Suppressor macrophage treated with lipopolysaccharide for 4 hours (primary cell): ENCODE data around the gene KRTAP2-4.
"Not testable (repeated sequence)": the region's sequence is repeated elsewhere in the genome, so short reads cannot be mapped to it uniquely, and the experiment has no call there.

ENCODE experiments used
- DNase-seq: peaks from one replicate; pipeline ENCODE4 v3.0.0-alpha.2; 2020

The KRTAP2-4 gene

GRCh38 chr17:41071606-41072360 lies 6.1 kb upstream of the KRTAP2-4 start:
- DNase-seq, result no peak

DNA sequence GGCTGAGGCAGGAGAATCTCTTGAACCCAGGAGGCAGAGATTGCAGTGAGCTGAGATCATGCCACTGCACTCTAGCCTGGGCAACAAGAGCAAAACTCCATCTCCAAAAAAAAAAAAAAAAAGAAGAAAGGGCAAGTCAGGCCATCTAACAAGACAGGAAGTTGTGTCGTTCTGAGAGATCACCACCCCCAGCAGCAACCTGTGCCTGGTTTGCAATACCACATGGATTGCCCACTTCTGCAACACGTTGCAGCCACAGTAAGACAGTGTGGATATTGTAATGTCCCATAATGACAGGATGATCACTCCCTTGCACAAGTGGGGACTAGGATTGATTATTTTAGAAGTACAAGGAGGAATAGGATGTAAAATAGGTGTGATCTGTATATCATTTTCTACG lies 3.4 kb upstream of the KRTAP2-4 start:
- no peak for DNase-seq

DNA sequence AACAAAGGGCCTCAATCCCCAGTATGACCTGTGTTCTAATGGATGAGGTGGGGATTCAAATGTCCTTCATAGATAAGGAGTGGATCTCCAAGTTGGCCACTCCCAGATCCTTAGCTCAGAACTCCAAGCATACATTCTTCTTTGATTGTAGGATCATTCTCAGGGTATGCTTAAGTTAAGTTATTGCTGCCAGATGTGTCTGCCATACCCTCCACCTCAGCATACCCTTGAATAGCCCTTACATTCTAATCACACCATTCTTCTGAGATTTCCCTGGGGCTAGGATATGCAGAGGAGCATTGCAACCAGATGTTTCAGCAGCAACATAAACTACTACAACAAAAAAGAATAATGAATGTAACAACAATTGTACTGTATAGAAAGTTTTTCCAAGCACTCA lies 1.6 kb upstream of the KRTAP2-4 start:
- no peak for DNase-seq

- DNase-seq, result not testable (repeated sequence)
Observed at GRCh38 chr17:41065016-41065689, 526 bp downstream of the KRTAP2-4 start.

GRCh38 chr17:41064301-41064700 lies 1.4 kb downstream of the KRTAP2-4 start:
- no peak for DNase-seq

GRCh38 chr17:41063449-41063848 lies 2.2 kb downstream of the KRTAP2-4 start:
- no peak for DNase-seq

- DNase-seq, result no peak
Observed at GRCh38 chr17:41061964-41062363, 3.7 kb downstream of the KRTAP2-4 start.

DNA sequence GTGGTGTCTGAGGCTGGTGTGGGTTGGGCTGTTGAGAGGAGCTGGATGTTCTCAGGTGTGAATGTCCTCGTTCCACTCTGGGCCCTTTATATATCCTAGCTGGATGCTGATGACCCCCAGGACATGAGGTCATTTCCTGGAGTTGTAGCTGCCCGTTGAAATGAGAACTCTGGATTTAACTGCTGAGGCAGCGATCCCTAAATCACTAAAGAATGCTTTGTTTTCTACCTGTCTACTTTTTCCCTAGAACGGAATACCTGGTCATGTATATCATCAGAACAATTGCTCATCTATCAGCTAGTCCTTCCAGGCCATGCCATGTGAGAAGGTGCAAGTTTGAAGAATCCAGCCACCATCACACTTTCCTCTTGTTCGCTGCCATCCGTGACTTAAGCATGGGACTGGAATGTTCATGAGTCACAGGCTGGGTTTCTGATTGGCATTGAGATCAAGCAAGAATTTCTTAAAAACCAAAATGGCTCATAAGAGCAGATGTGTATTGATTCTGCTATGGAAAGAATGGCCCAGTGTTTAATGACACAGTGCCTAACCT lies 5.6 kb downstream of the KRTAP2-4 start, which contains the start of gene KRTAP2-3:
Gene KRTAP2-3 (minus strand): TSS at position 63 of the 553 bp plus-strand sequence. CDS start 64 bp downstream, outside the sequence.
- no peak for DNase-seq

- DNase-seq, result not testable (repeated sequence)
Observed at GRCh38 chr17:41059276-41060051, 6.2 kb downstream of the KRTAP2-4 start.

DNA sequence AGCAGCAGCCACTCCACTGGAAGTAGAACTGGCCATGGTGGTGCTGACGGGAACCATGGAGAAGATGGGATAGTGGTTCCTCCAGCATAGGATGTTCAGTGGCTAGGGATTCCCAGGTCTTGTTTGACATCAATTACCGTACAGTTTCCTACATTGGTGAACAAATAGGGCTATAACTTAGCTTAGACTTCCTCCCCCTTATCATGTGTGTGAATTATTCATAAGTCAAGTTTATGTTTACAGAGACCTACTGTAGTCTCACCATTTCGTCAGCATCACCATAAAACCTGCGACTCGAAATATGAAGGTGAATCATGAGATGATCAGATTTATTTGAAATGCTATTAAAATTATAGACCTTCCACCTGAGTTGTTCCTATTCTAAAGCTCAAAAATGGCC lies 6.9 kb downstream of the KRTAP2-4 start:
- no peak for DNase-seq

DNA sequence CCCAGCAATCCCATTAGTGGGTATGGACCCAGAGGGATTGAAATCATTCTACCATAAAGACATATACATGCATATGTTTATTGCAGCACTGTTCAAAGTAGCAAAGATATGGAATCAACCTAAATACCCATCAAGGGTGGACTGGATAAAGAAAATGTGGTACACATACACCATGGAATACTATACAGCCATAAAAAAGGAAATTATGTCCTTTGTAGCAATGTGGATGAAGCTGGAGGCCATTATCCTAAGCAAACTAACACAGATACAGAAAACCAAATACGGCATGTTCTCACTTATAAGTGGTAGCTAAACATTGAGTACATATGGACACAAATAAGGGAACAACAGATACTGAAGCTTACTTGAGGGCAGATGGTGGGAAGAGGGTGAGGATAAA lies 8.1 kb downstream of the KRTAP2-4 start:
- no peak for DNase-seq

GRCh38 chr17:41055130-41055529 lies 10.5 kb downstream of the KRTAP2-4 start, which contains the start of gene KRTAP2-2:
Gene KRTAP2-2, minus strand, starts transcription at chr17:41055230. Its CDS starts 19 bp downstream, at chr17:41055211.
- DNase-seq, result not testable (repeated sequence)

- DNase-seq, result not testable (repeated sequence)
Observed at GRCh38 chr17:41054556-41054955, 11.1 kb downstream of the KRTAP2-4 start.

GRCh38 chr17:41054025-41054424 lies 11.7 kb downstream of the KRTAP2-4 start:
- no peak for DNase-seq

- no peak for DNase-seq
Observed at GRCh38 chr17:41052566-41052965, 13.1 kb downstream of the KRTAP2-4 start.

GRCh38 chr17:41049110-41049509 lies 16.6 kb downstream of the KRTAP2-4 start:
- DNase-seq, result no peak

DNA sequence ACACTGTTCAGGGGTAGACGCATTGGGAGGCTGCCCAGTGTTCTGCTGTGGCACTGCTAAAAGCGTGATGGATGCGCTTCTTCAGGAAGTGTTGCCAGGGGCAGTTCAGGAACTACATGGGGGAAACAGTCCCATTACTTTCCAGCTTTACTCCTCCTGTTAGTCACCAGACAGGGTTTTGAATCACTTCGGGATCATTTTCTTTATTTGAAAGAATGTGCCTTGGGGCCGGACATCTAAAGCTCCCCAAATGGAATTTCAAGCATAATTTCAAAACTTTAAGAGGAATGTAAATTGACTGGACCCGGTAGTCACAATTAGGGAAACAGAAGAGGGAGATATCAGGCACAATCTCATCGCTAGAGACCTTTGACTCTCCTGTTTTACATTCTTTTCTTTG lies 17.2 kb downstream of the KRTAP2-4 start:
- no peak for DNase-seq

- DNase-seq, result not testable (repeated sequence)
Observed at GRCh38 chr17:41046735-41047465, 18.8 kb downstream of the KRTAP2-4 start, which contains the start of gene KRTAP2-1. Gene KRTAP2-1, minus strand, starts transcription at chr17:41047316. Its CDS starts 49 bp downstream, at chr17:41047267.

GRCh38 chr17:41042953-41043352 lies 22.7 kb downstream of the KRTAP2-4 start:
- DNase-seq, result no peak

DNA sequence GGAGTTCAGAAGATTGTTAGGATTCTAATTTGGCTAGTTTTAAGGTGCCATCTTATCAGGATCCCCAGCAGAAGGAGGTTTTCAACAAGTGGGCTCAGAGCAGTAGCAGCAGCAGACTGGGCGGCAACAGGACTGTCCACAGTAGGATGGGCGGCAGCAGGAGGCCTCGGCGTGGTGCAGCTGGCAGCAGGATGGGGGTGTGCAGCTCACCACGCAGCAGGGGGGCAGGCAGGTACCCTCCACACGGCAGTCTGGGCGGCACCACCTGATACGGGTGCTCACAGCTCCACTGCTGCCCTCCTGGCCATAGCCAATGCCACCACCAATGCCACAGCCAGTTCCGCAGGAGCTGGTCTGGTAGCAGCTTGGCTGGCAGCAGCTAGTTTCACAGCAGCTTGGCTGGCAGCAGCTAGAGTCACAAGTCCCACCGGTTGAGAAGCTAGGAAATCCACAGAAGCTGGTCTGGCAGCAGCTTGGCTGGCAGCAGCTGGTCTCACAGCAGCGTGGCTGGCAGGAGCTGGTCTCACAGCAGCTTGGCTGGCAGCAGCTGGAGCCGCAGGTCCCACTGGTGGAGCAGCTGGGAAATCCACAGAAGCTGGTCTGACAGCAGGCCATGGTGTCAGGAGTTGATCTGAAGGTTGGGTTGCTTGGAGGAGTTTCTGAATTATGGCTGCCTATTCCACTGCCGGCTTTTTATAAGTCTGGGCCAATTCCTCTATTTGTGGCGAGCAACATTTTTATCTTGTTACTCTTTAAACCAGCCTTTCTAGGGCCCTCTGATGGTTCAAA lies 24.7 kb downstream of the KRTAP2-4 start, which contains the start of gene KRTAP1-1:
Gene KRTAP1-1 (minus strand): TSS at position 668 of the 789 bp plus-strand sequence. CDS start 53 bp downstream, at position 615.
- not testable (repeated sequence) for DNase-seq

GRCh38 chr17:41037853-41038350 lies 27.8 kb downstream of the KRTAP2-4 start:
- DNase-seq, result no peak
